Body of pancreas (tissue), 4 donors: Measurements from ENCODE around the gene HELT.

Experiments used
- POLR2A ChIP-seq, 3 donors: fragments of 450-650 bp; IDR thresholded peaks; one replicate each; pipeline ENCODE4 v1.6.1; 2016; ENCODE audit warnings: antibody characterized with exemption in 3 of 3, mild to moderate bottlenecking in 2 of 3
- TF ChIP-seq, protein P1 (sequence below), 7 experiments: fragments of 450-650 bp in 4 of 7; fragments of 200-600 bp in 3 of 7; sonication (generic) in 3 of 7; IDR thresholded peaks; one replicate each; pipeline ENCODE4 v1.5.1; 2016 to 2019; ENCODE audit warnings: antibody characterized with exemption in 7 of 7

DNA sequence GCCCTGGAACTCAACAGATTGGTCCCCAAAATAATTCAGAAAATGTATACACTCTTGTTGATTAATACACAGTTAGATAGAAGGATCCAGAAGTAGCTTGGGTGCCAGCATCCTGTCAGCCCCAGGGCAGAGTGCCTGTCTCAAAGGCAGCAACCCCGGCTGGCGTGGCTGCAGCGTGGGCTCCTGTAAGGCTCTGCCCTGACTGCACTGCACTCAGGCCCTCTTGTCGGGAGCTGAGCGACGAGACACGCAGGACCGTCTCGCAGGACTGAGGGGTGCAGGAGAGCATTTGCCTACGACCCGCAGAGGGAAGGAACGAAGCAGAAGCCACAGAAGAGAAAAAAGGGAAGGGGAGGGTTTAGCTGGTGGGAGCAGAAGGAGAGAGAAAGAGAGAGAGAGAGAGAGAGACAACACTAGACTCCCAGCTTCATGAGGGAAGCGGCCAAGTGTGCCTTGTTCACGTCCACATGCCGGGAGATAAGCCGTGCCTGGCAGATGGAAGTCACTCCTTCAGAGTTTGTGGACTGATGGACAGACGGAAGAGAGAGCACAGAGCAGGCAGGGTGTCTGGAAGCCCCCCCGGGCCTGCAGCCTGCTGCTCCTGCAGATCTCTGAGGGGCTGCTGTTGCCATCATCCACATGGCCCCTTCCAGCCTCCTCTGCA lies 38.7 kb upstream of the HELT start:
- TF ChIP-seq POLR2A (IDR thresholded peaks at IDR 0.05), result no peak
- TF ChIP-seq, protein P1, sequence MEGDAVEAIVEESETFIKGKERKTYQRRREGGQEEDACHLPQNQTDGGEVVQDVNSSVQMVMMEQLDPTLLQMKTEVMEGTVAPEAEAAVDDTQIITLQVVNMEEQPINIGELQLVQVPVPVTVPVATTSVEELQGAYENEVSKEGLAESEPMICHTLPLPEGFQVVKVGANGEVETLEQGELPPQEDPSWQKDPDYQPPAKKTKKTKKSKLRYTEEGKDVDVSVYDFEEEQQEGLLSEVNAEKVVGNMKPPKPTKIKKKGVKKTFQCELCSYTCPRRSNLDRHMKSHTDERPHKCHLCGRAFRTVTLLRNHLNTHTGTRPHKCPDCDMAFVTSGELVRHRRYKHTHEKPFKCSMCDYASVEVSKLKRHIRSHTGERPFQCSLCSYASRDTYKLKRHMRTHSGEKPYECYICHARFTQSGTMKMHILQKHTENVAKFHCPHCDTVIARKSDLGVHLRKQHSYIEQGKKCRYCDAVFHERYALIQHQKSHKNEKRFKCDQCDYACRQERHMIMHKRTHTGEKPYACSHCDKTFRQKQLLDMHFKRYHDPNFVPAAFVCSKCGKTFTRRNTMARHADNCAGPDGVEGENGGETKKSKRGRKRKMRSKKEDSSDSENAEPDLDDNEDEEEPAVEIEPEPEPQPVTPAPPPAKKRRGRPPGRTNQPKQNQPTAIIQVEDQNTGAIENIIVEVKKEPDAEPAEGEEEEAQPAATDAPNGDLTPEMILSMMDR (IDR thresholded peaks at IDR 0.05), result no peak
